Measurements from ENCODE around the gene ANKRD42.

ANKRD42 gene

DNA sequence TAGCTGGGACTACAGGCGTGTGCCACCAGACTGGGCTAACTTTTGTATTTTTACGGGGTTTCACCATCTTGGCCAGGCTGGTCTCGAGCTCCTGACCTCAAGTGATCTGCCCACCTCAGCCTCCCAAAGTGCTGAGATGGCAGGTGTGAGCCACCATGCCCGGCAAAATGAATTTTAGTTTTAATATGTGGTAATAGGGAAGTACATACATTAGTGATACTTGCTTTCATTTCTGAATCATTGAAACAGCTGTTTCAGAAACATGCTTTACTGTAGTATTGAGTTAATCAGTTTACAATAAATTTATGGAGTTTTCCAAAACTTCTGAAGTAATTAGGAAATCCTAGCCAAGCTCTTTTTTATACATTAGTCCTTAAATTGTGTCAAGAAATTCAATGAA lies 21.0 kb upstream of the ANKRD42 start:
- no peak overlapping the region for H3K4me3 ChIP-seq (ENCODE audit: low read depth, low read length)
- H3K27ac ChIP-seq (ENCODE audit: extremely low read depth, low read depth, low read length): no peak overlapping the region
- CTCF ChIA-PET: interaction anchor here (1.5 kb wide), 1 partner anchor 14 kb away, joined by 3 read pairs; no protein-coding TSS in a partner anchor
- no peaks in the 10 kb centered on the region for H3K4me1 ChIP-seq (ENCODE audit: control insufficient read depth, insufficient read depth, low read length)
- H3K36me3 ChIP-seq (ENCODE audit: control insufficient read depth in 2 of 2, insufficient read depth in 1 of 2, low read length in 2 of 2): peaks cover 18 to 92% of the 10 kb centered on the region in 2 experiments
- no peak for TF ChIP-seq FEZF1 (tag by site-specific recombination; IDR thresholded peaks at IDR 0.05)
- TF ChIP-seq, protein P1, sequence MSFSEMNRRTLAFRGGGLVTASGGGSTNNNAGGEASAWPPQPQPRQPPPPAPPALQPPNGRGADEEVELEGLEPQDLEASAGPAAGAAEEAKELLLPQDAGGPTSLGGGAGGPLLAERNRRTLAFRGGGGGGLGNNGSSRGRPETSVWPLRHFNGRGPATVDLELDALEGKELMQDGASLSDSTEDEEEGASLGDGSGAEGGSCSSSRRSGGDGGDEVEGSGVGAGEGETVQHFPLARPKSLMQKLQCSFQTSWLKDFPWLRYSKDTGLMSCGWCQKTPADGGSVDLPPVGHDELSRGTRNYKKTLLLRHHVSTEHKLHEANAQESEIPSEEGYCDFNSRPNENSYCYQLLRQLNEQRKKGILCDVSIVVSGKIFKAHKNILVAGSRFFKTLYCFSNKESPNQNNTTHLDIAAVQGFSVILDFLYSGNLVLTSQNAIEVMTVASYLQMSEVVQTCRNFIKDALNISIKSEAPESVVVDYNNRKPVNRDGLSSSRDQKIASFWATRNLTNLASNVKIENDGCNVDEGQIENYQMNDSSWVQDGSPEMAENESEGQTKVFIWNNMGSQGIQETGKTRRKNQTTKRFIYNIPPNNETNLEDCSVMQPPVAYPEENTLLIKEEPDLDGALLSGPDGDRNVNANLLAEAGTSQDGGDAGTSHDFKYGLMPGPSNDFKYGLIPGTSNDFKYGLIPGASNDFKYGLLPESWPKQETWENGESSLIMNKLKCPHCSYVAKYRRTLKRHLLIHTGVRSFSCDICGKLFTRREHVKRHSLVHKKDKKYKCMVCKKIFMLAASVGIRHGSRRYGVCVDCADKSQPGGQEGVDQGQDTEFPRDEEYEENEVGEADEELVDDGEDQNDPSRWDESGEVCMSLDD (tag by site-specific recombination; IDR thresholded peaks at IDR 0.05): no peak
- TF ChIP-seq ZNF529 (tag by site-specific recombination; IDR thresholded peaks at IDR 0.05; ENCODE audit: insufficient replicate concordance): no peak
- TF ChIP-seq, protein P2, sequence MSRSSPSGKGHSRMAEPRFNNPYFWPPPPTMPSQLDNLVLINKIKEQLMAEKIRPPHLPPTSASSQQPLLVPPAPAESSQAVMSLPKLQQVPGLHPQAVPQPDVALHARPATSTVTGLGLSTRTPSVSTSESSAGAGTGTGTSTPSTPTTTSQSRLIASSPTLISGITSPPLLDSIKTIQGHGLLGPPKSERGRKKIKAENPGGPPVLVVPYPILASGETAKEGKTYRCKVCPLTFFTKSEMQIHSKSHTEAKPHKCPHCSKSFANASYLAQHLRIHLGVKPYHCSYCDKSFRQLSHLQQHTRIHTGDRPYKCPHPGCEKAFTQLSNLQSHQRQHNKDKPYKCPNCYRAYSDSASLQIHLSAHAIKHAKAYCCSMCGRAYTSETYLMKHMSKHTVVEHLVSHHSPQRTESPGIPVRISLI (tag by site-specific recombination; IDR thresholded peaks at IDR 0.05): no peak
- TF ChIP-seq ZNF121 (tag by site-specific recombination; IDR thresholded peaks at IDR 0.05): no peak
- no peak for TF ChIP-seq ZFP41 (tag by site-specific recombination; IDR thresholded peaks at IDR 0.05; ENCODE audit: borderline replicate concordance)
- TF ChIP-seq, protein P3, sequence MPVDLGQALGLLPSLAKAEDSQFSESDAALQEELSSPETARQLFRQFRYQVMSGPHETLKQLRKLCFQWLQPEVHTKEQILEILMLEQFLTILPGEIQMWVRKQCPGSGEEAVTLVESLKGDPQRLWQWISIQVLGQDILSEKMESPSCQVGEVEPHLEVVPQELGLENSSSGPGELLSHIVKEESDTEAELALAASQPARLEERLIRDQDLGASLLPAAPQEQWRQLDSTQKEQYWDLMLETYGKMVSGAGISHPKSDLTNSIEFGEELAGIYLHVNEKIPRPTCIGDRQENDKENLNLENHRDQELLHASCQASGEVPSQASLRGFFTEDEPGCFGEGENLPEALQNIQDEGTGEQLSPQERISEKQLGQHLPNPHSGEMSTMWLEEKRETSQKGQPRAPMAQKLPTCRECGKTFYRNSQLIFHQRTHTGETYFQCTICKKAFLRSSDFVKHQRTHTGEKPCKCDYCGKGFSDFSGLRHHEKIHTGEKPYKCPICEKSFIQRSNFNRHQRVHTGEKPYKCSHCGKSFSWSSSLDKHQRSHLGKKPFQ (tag by site-specific recombination; IDR thresholded peaks at IDR 0.05): no peak
- TF ChIP-seq ZIC2 (tag by site-specific recombination; IDR thresholded peaks at IDR 0.05): no peak
- TF ChIP-seq ZNF585B (tag by site-specific recombination; IDR thresholded peaks at IDR 0.05): no peak
- TF ChIP-seq YY2 (tag by site-specific recombination; IDR thresholded peaks at IDR 0.05): no peak
- TF ChIP-seq ZNF2 (tag by site-specific recombination; IDR thresholded peaks at IDR 0.05): no peak
- no peak for TF ChIP-seq ZNF23 (tag by site-specific recombination; IDR thresholded peaks at IDR 0.05; ENCODE audit: borderline replicate concordance)
- TF ChIP-seq, protein P4, sequence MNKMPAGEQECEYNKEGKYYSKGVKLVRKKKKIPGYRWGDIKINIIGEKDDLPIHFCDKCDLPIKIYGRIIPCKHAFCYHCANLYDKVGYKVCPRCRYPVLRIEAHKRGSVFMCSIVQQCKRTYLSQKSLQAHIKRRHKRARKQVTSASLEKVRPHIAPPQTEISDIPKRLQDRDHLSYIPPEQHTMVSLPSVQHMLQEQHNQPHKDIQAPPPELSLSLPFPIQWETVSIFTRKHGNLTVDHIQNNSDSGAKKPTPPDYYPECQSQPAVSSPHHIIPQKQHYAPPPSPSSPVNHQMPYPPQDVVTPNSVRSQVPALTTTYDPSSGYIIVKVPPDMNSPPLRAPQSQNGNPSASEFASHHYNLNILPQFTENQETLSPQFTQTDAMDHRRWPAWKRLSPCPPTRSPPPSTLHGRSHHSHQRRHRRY (tag by site-specific recombination; IDR thresholded peaks at IDR 0.05): no peak
- H3K9me3 ChIP-seq (ENCODE audit: control insufficient read depth, insufficient read depth, low read depth, low read length): no peaks in the 10 kb centered on the region
- POLR2A ChIA-PET: interaction anchor here (0.7 kb wide), 1 partner anchor 141 kb away, joined by 4 read pairs; no protein-coding TSS in a partner anchor

DNA sequence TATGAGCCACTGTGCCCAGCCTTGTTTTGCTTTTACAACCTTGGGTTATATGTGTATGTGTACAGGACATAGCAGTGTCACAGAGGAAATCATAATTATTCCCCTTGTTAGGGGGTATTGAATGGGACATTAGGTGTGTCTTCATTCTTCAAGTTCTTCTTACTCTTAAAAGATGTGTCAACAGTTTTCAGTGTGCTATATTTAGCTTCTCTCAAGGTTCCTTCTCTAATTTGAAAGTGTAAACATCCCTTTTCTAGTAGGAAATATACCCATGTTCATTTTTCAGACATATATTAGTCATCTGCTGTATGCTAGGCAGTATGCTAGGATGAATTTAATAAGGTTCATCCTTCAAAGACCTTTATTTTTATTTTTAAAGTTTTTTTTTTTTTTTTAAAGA lies 19.5 kb upstream of the ANKRD42 start:
- Histone ChIP-seq H3K4me1 (ENCODE audit: control insufficient read depth, insufficient read depth, low read length) (no peaks in the 10 kb centered on the region), H3K4me3 (ENCODE audit: low read depth, low read length) (no peak overlapping the region), H3K27ac (ENCODE audit: extremely low read depth, low read depth, low read length) (no peak overlapping the region), H3K36me3 (ENCODE audit: control insufficient read depth in 2 of 2, insufficient read depth in 1 of 2, low read length in 2 of 2) (peaks cover 28 to 89% of the 10 kb centered on the region in 2 experiments), H3K9me3 (ENCODE audit: control insufficient read depth, insufficient read depth, low read depth, low read length) (no peaks in the 10 kb centered on the region)
- CTCF ChIA-PET: interaction anchor here (0.6 to 1.1 kb wide), 3 partner anchors 19 to 87 kb away, joined by 3 to 5 read pairs (median 3); no protein-coding TSS in a partner anchor
- POLR2A ChIA-PET: interaction anchor here (0.6 to 2.0 kb wide), 2 partner anchors 18 to 78 kb away, joined by 4 to 5 read pairs; no protein-coding TSS in a partner anchor
- TF ChIP-seq, protein P5, sequence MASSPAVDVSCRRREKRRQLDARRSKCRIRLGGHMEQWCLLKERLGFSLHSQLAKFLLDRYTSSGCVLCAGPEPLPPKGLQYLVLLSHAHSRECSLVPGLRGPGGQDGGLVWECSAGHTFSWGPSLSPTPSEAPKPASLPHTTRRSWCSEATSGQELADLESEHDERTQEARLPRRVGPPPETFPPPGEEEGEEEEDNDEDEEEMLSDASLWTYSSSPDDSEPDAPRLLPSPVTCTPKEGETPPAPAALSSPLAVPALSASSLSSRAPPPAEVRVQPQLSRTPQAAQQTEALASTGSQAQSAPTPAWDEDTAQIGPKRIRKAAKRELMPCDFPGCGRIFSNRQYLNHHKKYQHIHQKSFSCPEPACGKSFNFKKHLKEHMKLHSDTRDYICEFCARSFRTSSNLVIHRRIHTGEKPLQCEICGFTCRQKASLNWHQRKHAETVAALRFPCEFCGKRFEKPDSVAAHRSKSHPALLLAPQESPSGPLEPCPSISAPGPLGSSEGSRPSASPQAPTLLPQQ (tag by site-specific recombination; IDR thresholded peaks at IDR 0.05): no peak
- TF ChIP-seq, protein P6, sequence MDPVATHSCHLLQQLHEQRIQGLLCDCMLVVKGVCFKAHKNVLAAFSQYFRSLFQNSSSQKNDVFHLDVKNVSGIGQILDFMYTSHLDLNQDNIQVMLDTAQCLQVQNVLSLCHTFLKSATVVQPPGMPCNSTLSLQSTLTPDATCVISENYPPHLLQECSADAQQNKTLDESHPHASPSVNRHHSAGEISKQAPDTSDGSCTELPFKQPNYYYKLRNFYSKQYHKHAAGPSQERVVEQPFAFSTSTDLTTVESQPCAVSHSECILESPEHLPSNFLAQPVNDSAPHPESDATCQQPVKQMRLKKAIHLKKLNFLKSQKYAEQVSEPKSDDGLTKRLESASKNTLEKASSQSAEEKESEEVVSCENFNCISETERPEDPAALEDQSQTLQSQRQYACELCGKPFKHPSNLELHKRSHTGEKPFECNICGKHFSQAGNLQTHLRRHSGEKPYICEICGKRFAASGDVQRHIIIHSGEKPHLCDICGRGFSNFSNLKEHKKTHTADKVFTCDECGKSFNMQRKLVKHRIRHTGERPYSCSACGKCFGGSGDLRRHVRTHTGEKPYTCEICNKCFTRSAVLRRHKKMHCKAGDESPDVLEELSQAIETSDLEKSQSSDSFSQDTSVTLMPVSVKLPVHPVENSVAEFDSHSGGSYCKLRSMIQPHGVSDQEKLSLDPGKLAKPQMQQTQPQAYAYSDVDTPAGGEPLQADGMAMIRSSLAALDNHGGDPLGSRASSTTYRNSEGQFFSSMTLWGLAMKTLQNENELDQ (tag by site-specific recombination; IDR thresholded peaks at IDR 0.05; ENCODE audit: low read depth): no peak
- TF ChIP-seq SCRT1 (tag by site-specific recombination; IDR thresholded peaks at IDR 0.05; ENCODE audit: borderline replicate concordance): no peak
- TF ChIP-seq, protein P7, sequence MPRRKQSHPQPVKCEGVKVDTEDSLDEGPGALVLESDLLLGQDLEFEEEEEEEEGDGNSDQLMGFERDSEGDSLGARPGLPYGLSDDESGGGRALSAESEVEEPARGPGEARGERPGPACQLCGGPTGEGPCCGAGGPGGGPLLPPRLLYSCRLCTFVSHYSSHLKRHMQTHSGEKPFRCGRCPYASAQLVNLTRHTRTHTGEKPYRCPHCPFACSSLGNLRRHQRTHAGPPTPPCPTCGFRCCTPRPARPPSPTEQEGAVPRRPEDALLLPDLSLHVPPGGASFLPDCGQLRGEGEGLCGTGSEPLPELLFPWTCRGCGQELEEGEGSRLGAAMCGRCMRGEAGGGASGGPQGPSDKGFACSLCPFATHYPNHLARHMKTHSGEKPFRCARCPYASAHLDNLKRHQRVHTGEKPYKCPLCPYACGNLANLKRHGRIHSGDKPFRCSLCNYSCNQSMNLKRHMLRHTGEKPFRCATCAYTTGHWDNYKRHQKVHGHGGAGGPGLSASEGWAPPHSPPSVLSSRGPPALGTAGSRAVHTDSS (tag by site-specific recombination; IDR thresholded peaks at IDR 0.05): no peak
- TF ChIP-seq, protein P8, sequence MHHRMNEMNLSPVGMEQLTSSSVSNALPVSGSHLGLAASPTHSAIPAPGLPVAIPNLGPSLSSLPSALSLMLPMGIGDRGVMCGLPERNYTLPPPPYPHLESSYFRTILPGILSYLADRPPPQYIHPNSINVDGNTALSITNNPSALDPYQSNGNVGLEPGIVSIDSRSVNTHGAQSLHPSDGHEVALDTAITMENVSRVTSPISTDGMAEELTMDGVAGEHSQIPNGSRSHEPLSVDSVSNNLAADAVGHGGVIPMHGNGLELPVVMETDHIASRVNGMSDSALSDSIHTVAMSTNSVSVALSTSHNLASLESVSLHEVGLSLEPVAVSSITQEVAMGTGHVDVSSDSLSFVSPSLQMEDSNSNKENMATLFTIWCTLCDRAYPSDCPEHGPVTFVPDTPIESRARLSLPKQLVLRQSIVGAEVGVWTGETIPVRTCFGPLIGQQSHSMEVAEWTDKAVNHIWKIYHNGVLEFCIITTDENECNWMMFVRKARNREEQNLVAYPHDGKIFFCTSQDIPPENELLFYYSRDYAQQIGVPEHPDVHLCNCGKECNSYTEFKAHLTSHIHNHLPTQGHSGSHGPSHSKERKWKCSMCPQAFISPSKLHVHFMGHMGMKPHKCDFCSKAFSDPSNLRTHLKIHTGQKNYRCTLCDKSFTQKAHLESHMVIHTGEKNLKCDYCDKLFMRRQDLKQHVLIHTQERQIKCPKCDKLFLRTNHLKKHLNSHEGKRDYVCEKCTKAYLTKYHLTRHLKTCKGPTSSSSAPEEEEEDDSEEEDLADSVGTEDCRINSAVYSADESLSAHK (tag by site-specific recombination; IDR thresholded peaks at IDR 0.05): no peak
- TF ChIP-seq ZNF629 (tag by site-specific recombination; IDR thresholded peaks at IDR 0.05): no peak
- TF ChIP-seq PRDM1 (tag by site-specific recombination; IDR thresholded peaks at IDR 0.05): no peak
